OCI-M2 (cell line): ENCODE data around the gene ZNF469.

Source experiments
- DNase-seq: peaks from one replicate; lab custom pipeline; 2025; ENCODE audit not compliant: unreplicated experiment; lab: John Stamatoyannopoulos, UW

The ZNF469 gene

DNA sequence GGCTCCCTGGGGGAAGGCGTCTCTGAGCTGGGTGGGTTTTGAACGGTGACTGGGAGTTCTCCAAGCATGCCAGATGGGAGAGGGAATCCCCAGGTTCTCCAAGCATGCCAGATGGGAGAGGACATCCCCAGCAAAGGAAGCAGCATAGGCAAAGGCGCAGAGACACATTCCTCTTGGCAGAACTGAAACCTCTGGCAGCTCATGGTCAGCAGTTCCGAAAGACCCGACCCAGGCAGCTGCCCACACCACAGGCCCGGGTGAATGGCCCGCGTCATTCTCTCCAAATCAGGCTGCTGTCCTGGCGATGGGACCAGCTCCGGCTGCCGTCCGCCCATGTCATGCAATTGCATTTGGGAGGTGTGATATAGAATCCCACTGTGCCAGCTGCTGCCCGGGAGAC is 8.0 kb downstream of the ZNF469 start:
- no peak for DNase-seq

DNA sequence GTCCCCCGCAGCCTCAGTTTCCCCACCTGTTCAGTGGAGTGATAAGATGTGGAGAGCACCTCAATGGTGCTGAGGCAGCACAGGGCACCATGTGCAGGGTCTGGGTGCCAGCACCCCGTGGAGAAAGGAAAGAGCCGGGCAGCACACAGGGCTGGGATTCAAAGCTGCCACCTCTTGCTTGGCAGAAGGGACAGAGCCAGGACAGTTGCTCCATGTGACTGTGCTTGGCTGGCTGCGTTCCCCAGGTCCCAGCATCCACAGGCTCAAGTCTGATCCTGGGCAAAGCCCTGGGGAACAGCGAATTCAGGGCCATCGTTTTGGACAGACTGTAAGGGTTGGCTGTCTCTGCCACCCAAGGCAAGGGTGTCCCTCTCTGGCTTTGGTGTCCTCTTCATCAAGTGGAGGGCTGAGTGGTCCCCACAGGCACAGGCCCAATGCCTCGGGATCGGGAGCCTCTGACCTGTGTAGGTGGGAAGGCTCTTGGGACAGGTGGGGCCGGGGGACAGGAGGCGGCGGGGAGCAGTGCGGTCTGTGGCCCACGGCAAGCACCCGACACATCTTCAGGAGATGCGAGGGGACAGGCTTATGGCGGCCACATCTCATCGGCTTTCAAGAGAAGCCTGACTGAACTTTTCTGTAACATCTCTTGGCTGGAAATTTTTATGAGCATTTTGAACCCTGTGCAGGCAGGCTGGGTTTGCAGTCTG is 8.5 kb downstream of the ZNF469 start:
- no peak for DNase-seq

DNA sequence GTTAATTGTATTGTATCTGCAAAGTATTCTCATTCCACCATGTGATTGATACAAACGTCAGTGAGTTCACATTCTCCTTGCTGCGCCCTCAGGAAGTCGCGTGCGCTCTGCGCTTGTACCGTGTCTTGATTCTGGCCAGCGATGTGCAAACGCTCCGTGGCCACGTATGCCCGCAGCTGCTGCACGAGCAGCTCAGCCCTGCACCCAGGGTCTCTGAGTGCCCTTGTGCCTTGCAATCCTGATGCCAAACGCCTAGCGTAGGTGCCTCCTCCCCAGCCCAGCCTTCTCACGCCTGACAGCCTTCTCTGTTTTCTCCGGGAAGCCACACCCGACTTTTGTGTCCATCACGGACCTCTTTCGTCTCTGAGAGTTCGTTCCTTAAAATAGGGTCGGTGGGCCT is 9.4 kb downstream of the ZNF469 start:
- no peak for DNase-seq

DNA sequence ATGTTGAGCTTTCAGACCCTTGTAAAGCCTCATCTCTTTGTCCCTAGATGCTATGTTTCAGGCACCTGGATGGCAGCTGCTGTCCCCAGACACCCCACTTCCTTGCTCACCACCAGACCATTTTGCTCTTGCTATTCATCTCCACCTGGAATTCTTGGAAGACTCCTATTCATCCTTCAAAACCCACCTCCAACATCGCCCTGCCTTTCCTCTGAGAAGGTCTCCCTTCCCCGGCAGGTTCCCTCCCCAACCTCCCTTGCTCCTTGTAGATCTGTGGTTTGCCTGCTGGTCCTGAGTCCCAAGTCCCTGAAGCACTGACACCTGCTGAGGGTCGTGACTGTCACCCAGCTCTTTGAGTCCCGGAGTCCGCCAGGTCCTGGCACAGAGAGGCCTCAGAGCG is 9.9 kb downstream of the ZNF469 start:
- DNase-seq, result no peak

DNA sequence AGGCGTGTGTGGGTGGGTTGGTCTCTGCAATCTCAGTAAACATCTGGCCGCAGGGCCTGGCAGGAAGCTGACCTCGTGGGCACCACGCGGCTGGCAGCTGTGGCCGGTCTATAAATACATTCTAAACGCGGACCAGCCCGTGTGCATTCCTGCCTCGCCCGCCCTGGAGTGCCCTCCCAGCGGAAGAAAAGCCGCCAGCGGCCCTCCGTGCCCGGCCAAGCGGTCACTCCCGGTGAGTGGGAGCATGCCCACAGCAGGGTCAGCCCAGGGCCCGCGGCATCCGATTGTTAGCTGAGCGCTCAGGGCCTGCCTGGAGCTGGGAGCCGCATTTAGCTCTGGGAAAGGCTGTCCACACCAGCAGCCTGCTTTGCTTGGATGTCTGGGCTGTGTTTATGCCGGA is 10.3 kb downstream of the ZNF469 start:
- DNase-seq, result no peak

DNA sequence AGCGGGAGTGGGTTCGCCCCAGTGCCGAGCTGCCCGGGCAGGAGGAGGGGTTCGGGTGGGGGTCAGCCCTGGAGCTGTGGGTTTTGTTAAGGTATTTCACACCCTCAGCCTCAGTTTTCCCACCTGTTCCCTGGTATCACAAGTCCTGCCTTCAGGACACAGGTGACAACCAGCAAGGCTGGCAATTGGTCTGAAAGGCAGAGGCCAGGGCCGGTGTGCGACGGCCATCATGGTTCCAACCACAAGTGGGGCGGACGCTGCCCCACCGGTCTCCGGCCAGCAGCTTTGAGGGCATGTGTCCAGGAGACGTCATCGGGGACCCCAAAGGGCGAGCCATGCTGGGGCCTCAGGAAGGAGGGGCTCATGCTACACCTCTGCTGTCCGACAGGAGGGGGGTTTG is 10.8 kb downstream of the ZNF469 start:
- no peak for DNase-seq

DNA sequence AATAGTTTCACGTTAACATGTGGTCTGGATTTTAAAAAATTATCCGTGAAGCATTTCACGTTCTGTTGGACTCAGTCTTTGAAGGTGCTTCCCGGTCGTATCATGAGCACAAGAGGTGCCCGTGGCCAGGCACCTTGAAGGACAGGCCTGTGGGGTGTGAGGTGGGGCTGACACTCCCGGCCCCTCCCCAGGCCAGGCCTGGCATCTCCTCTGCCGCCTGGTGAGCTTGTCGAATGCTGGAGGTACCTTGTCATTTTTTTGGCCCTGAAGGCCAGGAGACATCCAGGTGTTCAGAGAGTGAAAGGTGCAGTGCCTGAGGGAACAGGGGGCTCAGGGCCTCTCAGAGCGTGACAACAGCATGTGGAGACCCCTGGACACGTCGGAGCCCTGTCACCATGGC is 11.7 kb downstream of the ZNF469 start:
- DNase-seq, result no peak

DNA sequence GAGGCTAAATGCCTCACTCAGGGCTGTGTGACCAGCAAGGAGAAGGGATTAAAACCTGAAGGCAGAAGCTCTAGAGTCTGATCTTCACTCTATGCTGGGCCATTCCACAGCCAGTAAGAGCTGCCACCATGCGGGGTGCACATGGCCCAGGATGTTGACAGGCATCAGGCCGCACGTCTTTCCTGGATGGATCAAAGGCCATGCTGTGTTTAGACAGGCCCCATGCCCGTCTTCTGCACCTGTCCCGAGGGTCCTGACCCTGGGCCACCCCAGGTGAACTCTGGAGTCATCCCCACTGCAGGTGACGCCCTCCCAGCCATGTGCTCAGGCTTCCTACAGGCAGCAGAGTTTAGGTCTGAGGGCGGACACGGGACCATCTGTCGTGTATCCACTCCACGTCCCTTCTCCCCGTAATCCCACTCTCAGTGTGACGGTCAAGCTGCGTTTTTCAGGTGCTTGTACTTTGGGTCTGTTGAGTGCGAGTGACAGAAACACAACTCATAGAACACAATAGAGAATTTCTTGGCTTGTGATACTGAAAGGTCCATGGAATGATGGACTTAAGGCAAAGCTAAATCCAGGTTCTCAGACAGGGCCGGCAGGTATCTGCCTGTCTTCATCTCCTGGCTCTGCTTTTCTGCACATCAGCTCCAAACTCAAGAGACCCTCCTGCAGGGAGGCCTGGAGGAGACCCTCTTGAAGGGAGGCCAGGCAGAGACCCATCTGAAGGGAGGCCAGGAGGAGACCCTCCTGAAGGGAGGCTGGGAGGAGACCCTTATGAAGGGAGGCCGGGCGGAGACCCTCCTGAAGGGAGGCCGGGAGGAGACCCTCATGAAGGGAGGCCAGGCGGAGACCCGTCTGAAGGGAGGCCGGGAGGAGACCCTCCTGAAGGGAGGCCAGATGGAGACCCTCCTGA is 13.2 kb downstream of the ZNF469 start:
- no peak for DNase-seq

DNA sequence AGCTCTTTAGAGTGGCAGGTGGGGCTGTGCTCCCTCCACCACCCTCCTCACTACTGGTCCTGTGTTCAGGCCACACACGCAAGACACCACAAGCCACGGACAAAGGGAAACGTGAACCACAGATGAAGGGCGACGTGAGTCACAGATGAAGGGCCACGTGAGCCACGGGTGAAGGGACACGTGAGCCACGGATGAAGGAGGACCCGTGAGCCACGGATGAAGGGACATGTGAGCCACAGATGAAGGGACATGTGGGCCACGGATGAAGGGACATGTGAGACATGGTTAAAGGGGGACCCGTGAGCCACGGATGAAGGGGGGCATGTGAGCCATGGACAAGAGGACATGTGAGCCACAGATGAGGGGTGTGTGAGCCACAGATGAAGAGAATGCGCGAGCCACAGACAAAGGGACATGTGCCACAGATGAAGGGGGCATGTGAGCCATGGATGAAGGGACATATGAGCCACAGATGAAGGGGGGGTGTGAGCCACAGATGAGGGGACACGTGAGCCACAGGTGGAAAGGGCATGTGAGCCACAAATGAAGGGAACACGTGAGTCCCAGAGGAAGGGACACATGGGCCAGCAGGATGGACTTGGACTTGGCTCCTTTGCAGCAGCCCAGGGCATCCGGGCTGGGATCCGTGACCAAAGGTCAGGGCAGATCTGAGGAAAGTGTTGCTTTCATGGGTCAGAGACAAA is 15.6 kb downstream of the ZNF469 start:
- DNase-seq, result no peak

DNA sequence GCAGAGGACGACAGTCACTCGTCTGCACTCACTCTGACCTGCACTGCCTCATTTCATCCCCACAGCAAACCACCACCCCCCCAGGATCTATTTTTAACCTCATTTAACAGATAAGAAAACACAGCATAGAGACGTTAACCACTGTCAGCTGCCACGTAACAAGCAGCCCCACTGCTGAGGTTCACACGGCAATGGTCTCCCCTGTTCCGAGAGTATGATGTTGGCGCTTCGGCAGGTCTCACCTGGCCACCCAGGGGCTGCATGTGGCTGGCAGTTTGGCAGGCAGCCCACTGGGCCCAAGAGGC is 16.1 kb downstream of the ZNF469 start:
- no peak for DNase-seq

DNA sequence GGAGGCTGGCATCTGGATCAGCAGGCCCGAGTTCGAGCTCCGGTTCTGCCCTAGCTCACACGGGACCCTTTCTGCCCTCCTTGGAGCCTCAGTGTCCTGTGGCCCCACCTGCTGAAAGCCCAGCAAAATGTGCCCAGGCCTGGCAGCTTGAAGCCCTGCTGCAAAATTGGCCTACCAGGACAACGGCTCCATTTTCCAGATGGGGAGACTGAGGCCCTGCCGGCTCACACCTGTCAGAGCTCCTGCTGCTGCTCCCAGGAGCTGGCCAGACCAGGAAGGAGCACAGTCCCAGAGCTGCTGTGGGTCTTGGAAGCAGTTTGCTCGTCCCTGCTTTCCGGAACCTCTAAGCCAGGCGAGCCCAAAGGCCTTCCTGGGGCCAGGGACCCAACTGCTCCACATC is 17.4 kb downstream of the ZNF469 start:
- DNase-seq, result no peak

DNA sequence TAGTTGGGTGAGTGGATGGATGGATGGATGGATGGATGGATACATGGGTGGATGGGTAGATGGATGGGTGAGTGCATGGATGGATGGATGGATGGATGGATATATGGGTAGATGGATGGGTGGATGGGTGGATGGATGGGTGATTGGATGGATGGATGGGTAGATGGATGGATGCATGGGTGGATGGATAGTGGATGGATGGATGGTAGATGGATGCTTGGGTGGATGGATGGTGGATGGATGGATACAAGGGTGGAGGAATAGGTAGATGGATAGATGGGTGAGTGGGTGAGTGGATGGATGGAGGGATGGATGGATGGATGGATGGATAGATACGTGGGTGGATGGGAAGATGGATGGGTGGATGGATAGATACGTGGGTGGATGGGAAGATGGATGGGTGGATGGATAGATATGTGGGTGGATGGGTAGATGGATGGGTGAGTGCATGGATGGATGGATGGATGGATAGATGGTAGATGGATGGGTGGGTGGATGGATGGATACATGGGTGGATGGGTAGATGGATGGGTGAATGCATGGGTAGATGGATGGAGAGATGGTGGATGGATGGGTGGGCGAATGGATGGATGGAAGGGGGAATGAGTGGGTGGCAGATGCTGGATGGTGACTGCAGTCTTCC is 19.0 kb downstream of the ZNF469 start:
- no peak for DNase-seq

DNA sequence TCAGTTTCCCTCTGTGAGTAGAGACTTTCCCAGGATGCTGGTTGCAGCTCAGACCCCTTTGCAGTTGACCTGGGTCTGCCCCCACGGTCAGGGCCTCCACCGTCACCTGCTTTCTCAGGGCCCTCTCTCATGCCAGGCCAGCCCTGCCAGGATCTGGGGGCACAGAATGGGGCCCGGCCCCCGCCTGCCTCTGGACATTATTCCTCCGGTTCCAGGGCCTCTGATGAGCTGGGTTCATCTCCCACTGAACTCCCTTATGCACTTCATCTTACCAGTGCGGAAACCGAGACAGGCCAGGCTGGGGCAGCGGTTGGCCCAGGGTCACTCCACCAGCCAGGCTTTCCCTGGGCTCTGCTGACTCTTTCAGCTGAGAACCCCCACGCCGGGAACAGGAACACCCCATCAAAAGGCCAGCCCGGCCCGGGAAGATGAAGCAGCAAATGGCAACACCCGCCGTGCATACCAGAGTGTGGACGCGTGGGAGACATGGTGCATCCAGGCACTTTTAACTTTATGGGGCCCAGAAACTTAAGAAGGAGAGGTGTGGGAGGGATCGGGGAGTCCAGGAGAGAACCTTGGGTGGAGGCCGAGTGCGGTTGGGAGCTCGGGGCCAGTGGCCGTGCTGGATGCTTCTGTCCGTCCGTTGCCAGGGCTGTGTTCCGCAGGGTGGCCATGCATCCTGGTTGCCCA is 19.9 kb downstream of the ZNF469 start:
- DNase-seq, result no peak

DNA sequence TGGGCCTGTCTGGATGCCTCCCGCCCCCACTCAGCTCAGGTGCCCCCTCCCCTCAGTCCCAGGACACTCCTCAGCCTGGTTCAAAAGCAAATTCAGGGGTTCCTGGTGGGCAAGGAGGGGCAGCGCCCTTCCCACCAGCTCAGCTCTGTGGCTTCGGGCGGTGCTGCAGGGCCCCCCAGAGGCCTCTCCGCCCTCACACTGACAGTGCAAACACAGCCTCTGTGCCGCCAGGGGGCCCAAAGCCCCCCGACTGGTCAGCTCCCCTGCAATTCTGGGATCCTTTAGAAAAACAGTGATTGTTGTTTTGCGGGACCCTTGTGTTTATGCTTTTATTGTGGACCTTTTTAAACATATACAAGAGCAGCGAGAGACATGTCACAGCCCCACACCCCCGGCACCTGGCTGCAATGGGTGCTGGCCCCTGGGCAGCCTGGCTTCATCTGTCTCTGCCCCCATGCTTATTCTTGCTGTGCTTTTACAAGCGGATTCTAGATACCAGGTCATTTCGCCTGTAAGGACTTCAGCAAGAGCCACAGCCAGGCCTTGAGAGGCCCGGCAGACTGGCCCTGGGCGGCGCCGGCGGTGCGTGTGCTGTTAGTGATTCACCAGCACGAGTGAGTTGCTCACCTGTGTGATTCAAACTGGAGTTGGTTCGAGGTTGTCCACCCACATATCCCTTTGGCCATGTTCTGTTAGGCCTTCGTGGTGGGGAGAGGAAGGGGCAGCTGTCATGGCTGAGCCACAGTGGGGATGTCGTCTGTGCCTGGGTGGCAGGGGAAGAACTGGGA is 21.2 kb downstream of the ZNF469 start:
- no peak for DNase-seq

DNA sequence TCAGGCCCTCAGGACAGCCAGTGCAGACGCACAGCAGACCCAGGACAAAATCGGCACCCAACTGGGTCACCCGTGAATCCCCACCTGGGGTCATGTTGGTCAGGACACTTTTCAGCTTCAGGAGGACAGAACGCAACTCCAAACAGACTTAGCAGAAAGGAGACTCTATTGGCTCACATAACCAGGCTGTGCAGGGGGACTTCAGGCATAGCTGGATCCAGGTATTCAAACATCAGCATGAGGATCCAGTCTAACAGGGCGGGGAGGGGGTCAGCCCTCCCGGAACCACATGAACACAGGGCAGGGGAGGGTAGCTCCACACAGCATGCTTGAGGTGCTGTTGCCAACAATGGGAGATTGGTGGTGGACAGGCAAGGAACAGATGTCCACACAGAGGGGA is 22.0 kb downstream of the ZNF469 start:
- DNase-seq, result no peak

DNA sequence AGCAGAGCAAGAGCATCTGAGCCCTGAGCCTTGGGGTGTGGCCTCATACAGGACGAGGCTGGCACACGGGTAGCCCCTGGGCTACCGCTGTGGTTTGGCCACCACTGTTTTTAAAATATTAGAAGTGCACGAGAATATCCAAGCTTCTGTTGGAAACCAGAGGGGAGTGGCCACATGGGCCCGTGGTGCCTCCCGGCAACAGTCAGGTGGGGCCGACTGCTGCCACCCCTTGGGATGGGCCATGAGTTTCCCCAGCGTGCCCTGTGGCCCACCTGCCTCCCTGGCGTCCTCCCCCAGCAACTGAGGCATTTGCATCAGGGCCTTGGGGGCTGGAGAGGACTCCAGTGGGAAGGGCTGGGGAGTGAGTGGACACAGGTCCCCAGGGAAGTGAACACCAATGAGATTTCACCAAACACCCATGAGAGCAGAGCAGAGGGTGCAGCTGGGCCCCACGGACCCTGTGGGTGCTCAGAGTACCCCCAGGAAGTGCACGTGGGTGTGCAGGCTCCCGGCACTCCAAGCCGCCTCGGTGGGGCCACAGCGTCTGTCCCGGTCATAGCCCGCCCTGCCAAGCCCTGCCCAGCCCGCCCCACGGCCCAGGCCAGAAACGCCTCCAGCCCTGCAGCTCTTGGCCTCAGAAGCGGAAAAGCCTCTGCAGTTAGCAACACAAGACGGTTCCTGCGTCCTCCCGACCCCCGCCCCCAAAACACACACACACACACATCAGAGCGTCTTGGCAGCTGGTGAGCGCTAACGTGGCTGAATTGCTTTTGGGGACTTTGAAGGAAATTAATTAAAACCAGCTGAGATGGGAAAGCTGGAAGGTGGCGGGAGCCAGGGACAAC is 22.7 kb downstream of the ZNF469 start:
- DNase-seq, result no peak

DNA sequence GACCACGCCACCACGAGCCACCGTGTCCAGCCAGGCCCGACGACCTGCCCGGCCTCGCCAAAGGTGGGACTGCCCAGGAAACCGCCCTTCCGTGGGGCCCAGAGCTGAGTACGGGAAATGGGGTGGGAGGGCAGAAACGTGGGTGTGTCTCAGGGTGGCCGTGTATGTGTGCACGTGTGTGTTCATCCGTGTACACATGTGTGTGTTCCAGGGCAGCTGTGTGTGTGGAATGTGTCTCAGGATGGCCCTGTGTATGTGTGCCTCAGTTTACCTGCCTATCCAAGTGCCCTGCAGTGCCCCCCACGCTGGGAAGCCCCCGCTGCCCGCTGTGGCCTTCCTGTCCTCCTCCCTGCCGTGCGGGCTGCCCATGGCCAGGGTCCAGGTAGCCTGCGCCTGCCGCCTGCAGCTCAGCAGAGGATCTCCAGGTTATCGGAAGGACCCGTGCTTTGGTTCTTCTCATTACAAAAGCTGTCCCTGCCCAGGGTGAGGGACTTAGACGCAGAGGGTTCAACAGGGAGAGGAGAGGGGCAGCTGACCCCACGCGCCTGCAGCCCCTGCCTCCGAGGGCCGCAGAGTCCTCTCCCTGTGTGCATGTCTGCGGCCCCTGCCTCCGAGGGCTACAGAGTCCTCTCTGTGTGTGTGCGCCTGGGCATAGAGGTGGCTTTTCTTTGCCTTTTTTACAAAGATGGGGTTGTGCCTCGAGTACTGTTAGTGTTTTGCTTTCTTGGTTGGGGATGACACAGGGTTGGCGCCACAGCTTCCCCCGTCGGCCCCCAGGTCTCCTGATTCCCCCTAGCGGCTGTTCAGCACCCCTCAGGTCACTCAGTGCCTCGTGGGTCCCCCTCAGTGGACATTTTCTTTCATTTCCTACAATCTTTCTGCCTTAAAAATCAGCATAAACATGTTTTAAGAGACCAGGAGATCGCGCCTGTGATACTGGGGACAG is 23.6 kb downstream of the ZNF469 start:
- no peak for DNase-seq

DNA sequence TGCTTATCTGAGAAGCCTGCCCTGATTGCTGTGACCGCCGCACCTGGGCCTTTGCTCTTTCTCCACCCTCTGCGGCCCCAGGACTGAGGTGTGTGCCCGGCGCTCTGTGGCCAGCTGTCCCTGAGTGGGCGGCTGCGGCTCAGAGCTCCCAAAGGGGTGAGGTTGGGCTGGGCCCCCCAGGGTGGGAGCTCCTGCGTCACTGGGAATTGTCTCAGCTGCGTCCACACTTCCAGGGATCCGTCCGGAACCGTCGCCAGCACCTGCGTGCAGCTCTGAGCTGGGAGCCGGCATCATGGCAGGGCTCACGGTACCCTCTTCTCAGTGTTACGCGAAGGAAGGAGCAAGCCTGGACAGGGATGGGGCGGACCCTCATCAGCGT is 24.3 kb downstream of the ZNF469 start:
- no peak for DNase-seq
